Upper lobe of left lung (tissue), 6 donors: ENCODE results near the gene CACNA1A. TPM values are rescaled to one million over a fixed set of nuclear protein-coding genes. Genes with fewer than 3 reads are reported as not detected.
A peak's percentile ranks its signal among the peaks of the same experiment; 100 is the strongest.
"Not testable (repeated sequence)": the region's sequence is repeated elsewhere in the genome, so short reads cannot be mapped to it uniquely, and the experiment has no call there.

Source experiments
- ATAC-seq, 2 donors: fragments of 200-7000 bp; cut with Tn5 transposase; one replicate each; pipeline ENCODE4 v1.9.1; 2022; ENCODE audit warnings: mild to moderate bottlenecking in 2 of 2, moderate library complexity in 2 of 2; ENCODE audit not compliant: low FRiP score in 2 of 2
- DNase-seq, 2 donors: peaks; one replicate each; pipeline ENCODE4 v3.0.0-alpha.2; 2019 to 2020
- H3K27ac ChIP-seq, 4 donors: fragments of 200-600 bp; sonication (generic); one replicate each; pipeline ENCODE4 v1.5.1; 2016 to 2019
- H3K27me3 ChIP-seq, 4 donors: fragments of 200-600 bp; sonication (generic); one replicate each; pipeline ENCODE4 v1.5.1; 2017 to 2019
- H3K36me3 ChIP-seq, 4 donors: fragments of 200-600 bp; sonication (generic); one replicate each; pipeline ENCODE4 v1.5.1; 2016 to 2019
- H3K4me1 ChIP-seq, 4 donors: fragments of 200-600 bp; sonication (generic); one replicate each; pipeline ENCODE4 v1.5.1; 2018 to 2019
- H3K4me3 ChIP-seq, 4 donors: fragments of 200-600 bp; sonication (generic); one replicate each; pipeline ENCODE4 v1.5.1; 2017 to 2019; ENCODE audit warnings: mild to moderate bottlenecking in 2 of 4, moderate library complexity in 1 of 4
- H3K9me3 ChIP-seq, 4 donors: fragments of 200-600 bp; sonication (generic); one replicate each; pipeline ENCODE4 v1.5.1; 2018 to 2019
- EP300 ChIP-seq, 4 donors: sonication (generic); formaldehyde crosslinking; IDR thresholded peaks; one replicate each; pipeline ENCODE4 v1.5.1; 2017; ENCODE audit warnings: antibody characterized with exemption in 4 of 4, control low read depth in 2 of 4
- POLR2A ChIP-seq, 4 donors: fragments of 450-650 bp; IDR thresholded peaks; one replicate each; pipeline ENCODE4 v1.5.1; 2016 to 2017; ENCODE audit warnings: antibody characterized with exemption in 4 of 4, mild to moderate bottlenecking in 2 of 4
- POLR2AphosphoS5 ChIP-seq, 2 donors: sonication (generic); formaldehyde crosslinking; IDR thresholded peaks; one replicate each; pipeline ENCODE4 v1.5.1; 2017; ENCODE audit warnings: antibody characterized with exemption in 2 of 2
- WGBS, 2 donors: methylation state at CpG; one replicate each; pipeline ENCODE4 v1.1.5; 2017 to 2018; 5-methylcytosine and 5-hydroxymethylcytosine counted together
- total RNA-seq, 6 donors: library from RNA; depleted of rRNA in 4 of 6; stranded (reverse); fragments of >200 nt in 4 of 6; gene quantifications; one replicate each; pipeline versions ENCODE4 v1.1.0 to v1.2.1, GENCODE V29; 2016 to 2021
- TF ChIP-seq, protein P1 (sequence below), 6 experiments: fragments of 450-650 bp in 4 of 6; fragments of 200-600 bp in 2 of 6; sonication (generic) in 2 of 6; IDR thresholded peaks; one replicate each; pipeline ENCODE4 v1.5.1; 2016 to 2019; ENCODE audit warnings: antibody characterized with exemption in 6 of 6
- donor health status: DM: no; HTN: no; CAD: no; lungs with moderate emphysema.
- donor health status: DM: no; HTN: yes; CAD: no; lungs with severe emphysema.

CACNA1A gene
- total RNA-seq, 6 donors from 2014 or later, result 0.29 to 0.69 (median 0.67) TPM; not detected in 1

DNA sequence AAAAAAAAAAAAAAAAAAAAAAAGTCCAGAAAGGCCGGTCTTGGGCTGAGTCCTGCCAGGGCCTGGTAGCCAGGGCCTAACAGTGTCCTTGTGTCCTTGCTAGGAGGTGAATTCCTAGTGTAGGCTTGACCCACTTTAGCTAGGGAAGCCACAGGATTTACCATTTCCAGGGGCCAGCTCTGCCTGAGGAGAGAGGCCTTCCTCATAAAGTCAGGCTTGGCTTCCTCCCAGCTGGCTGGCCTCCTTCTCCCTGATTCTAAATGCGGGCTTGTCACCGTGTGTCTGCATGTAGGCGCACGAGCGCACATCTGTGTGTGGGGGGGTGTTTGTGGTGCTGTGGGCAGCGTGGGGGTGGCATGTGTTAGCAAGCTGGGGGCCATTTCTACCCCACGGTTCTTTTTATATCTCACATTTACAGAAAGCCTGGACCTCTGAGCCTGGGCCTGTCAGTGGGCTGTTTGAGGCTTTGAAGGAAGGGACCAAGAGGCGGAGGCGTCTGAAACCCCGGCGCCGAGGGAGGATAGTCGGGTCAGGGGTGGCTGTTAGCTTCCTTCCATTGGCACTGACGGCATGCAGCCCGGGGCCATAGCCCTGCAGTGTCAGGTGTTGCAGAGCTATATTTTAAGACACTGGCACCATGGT is 324.4 kb downstream of the CACNA1A start:
- no peak for DNase-seq

GRCh38 chr19:13178291-13178690 is 328.0 kb downstream of the CACNA1A start:
- H3K27ac ChIP-seq, DNase-seq, ATAC-seq, H3K4me3 ChIP-seq, H3K9me3 ChIP-seq, H3K27me3 ChIP-seq, H3K36me3 ChIP-seq: not testable (repeated sequence)
- WGBS, 2 donors, result 92 to 93% methylated on average over 10 of the region's 10 CpGs
- peaks cover 8 to 18% (median 11%) of the 10 kb centered on the region in 4 donors for H3K4me1 ChIP-seq

More for the DNA sequence above, 324.4 kb downstream of the CACNA1A start:
- no peaks in the 10 kb centered on the region for H3K9me3 ChIP-seq
- TF ChIP-seq POLR2AphosphoS5 (IDR thresholded peaks at IDR 0.05) (no peak), EP300 (IDR thresholded peaks at IDR 0.05) (no peak), POLR2A (IDR thresholded peaks at IDR 0.05) (no peak)
- TF ChIP-seq, protein P1, sequence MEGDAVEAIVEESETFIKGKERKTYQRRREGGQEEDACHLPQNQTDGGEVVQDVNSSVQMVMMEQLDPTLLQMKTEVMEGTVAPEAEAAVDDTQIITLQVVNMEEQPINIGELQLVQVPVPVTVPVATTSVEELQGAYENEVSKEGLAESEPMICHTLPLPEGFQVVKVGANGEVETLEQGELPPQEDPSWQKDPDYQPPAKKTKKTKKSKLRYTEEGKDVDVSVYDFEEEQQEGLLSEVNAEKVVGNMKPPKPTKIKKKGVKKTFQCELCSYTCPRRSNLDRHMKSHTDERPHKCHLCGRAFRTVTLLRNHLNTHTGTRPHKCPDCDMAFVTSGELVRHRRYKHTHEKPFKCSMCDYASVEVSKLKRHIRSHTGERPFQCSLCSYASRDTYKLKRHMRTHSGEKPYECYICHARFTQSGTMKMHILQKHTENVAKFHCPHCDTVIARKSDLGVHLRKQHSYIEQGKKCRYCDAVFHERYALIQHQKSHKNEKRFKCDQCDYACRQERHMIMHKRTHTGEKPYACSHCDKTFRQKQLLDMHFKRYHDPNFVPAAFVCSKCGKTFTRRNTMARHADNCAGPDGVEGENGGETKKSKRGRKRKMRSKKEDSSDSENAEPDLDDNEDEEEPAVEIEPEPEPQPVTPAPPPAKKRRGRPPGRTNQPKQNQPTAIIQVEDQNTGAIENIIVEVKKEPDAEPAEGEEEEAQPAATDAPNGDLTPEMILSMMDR (IDR thresholded peaks at IDR 0.05), result no peak
- no peaks in the 10 kb centered on the region for H3K36me3 ChIP-seq
- peak in 1 of 2 donors; percentile 41 for ATAC-seq
- H3K4me1 ChIP-seq, result peaks cover 8 to 14% (median 9%) of the 10 kb centered on the region in 4 donors
- peak overlapping the region in 3 of 4 donors; percentile 18 to 70 (median 69) for H3K27ac ChIP-seq
- H3K27me3 ChIP-seq, result no peaks in the 10 kb centered on the region
- no peak overlapping the region for H3K4me3 ChIP-seq
- 20 to 45% methylated on average over 13 to 15 of the region's 16 CpGs for WGBS, 2 donors

- H3K4me1 ChIP-seq, result peaks cover 15 to 25% (median 18%) of the 10 kb centered on the region in 4 donors
- ATAC-seq, H3K4me3 ChIP-seq, H3K27me3 ChIP-seq, DNase-seq, H3K9me3 ChIP-seq, H3K36me3 ChIP-seq, H3K27ac ChIP-seq: not testable (repeated sequence)
- WGBS, 2 donors, result 96 to 97% methylated on average over 5 of the region's 5 CpGs
Observed at GRCh38 chr19:13177584-13177983, 328.7 kb downstream of the CACNA1A start.

GRCh38 chr19:13176345-13176744 is 329.9 kb downstream of the CACNA1A start:
- Histone ChIP-seq H3K36me3 (no peaks in the 10 kb centered on the region), H3K4me3 (no peak overlapping the region), H3K9me3 (no peaks in the 10 kb centered on the region), H3K27ac (no peak overlapping the region), H3K4me1 (peaks cover 16 to 24% (median 18%) of the 10 kb centered on the region in 4 donors), H3K27me3 (no peaks in the 10 kb centered on the region)
- TF ChIP-seq, protein P1 (IDR thresholded peaks at IDR 0.05), result no peak
- TF ChIP-seq EP300 (IDR thresholded peaks at IDR 0.05) (no peak), POLR2A (IDR thresholded peaks at IDR 0.05) (no peak), POLR2AphosphoS5 (IDR thresholded peaks at IDR 0.05) (no peak)
- DNase-seq, result no peak
- 94 to 96% methylated on average over 8 of the region's 8 CpGs for WGBS, 2 donors
- ATAC-seq, result no peak

GRCh38 chr19:13173139-13173737 is 333.0 kb downstream of the CACNA1A start:
- ATAC-seq (peak in 1 of 2 donors; percentile 25), DNase-seq (no peak)
- H3K36me3 ChIP-seq, result no peaks in the 10 kb centered on the region
- TF ChIP-seq, protein P1 (IDR thresholded peaks at IDR 0.05), result no peak
- TF ChIP-seq EP300 (IDR thresholded peaks at IDR 0.05), result no peak
- TF ChIP-seq POLR2A (IDR thresholded peaks at IDR 0.05), result no peak
- no peak for TF ChIP-seq POLR2AphosphoS5 (IDR thresholded peaks at IDR 0.05)
- WGBS, 2 donors, result 82 to 87% methylated on average over 12 of the region's 12 CpGs
- peaks cover 16 to 40% (median 34%) of the 10 kb centered on the region in 4 donors for H3K4me1 ChIP-seq
- H3K27me3 ChIP-seq, result no peaks in the 10 kb centered on the region
- H3K27ac ChIP-seq, result peak overlapping the region; percentile 67 to 85 (median 82)
- H3K4me3 ChIP-seq, result no peak overlapping the region
- no peaks in the 10 kb centered on the region for H3K9me3 ChIP-seq
